H1 (cell line): ENCODE measurements around the gene BLOC1S1. TPM values are rescaled to one million over a fixed set of nuclear protein-coding genes. Genes with fewer than 3 reads are reported as not detected.

ENCODE experiments used
- POU5F1 ChIP-seq: IDR thresholded peaks from 2 replicates; pipeline ENCODE4 v1.6.1; 2011; ENCODE audit warnings: low read depth, mild to moderate bottlenecking, low read length, moderate library complexity
- polyA plus RNA-seq, 7 experiments: library from polyadenylated mRNA; depleted of rRNA in 3 of 7; stranded (reverse) in 5 of 7; unstranded in 2 of 7; fragments of >200 nt in 5 of 7; fragments of 200-250 nt in 2 of 7; gene quantifications; 1 replicate in 5 of 7; 2 replicates in 1 of 7; 4 replicates in 1 of 7; pipeline versions ENCODE4 v1.2.1 to v1.2.3, GENCODE V29; 2011 to 2013; ENCODE audit warnings: missing spikeins in 2 of 7, mixed read lengths in 2 of 7
- total RNA-seq: library from RNA; stranded (reverse); fragmentation: NEBNext Ultra II Directional; extraction: Animal tissue kit (Norgen Biotek cat#: 25700); gene quantifications from 2 replicates; pipeline ENCODE4 v1.2.1, GENCODE V29; 2021
- TF ChIP-seq, protein P1 (sequence below): IDR thresholded peaks from 2 replicates; pipeline ENCODE4 v1.6.1; 2012; ENCODE audit warnings: low read length, inconsistent platforms

The BLOC1S1 gene
- total and polyA plus RNA-seq, 2 of the 8 experiments (the other 6 are each of a cell fraction or from before 2014, with no cell fraction given) = 91.1 to 185 TPM

DNA sequence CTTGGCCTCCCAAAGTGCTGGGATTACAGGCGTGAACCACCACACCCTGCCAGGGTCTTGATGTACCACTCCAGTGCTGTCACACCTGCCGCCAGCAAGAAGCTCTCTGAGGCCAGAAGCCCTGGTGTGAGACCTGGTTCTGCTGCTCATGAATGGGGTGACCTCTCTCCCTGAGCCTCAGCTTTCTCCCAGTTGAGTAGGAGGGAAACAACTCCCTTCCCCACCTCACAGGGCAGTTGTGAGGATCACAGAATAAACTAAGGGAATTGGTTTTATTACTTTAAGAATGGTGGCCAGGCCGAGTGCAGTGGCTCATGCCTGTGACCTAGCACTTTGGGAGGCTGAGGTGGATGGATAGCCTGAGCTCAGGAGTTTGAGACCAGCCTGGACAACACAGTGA lies 18.7 kb downstream of the BLOC1S1 start (continued):
- TF ChIP-seq, protein P1, sequence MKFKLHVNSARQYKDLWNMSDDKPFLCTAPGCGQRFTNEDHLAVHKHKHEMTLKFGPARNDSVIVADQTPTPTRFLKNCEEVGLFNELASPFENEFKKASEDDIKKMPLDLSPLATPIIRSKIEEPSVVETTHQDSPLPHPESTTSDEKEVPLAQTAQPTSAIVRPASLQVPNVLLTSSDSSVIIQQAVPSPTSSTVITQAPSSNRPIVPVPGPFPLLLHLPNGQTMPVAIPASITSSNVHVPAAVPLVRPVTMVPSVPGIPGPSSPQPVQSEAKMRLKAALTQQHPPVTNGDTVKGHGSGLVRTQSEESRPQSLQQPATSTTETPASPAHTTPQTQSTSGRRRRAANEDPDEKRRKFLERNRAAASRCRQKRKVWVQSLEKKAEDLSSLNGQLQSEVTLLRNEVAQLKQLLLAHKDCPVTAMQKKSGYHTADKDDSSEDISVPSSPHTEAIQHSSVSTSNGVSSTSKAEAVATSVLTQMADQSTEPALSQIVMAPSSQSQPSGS = no peak
- no peak for TF ChIP-seq POU5F1
